ENCODE data around the gene CHD9. TPM values are rescaled to one million over a fixed set of nuclear protein-coding genes. Genes with fewer than 3 reads are reported as not detected.
A peak's percentile ranks its signal among the peaks of the same experiment; 100 is the strongest.

The CHD9 gene
- total and polyA plus RNA-seq, 4 donors = 6.2 to 46.6 (median 32.5) TPM

DNA sequence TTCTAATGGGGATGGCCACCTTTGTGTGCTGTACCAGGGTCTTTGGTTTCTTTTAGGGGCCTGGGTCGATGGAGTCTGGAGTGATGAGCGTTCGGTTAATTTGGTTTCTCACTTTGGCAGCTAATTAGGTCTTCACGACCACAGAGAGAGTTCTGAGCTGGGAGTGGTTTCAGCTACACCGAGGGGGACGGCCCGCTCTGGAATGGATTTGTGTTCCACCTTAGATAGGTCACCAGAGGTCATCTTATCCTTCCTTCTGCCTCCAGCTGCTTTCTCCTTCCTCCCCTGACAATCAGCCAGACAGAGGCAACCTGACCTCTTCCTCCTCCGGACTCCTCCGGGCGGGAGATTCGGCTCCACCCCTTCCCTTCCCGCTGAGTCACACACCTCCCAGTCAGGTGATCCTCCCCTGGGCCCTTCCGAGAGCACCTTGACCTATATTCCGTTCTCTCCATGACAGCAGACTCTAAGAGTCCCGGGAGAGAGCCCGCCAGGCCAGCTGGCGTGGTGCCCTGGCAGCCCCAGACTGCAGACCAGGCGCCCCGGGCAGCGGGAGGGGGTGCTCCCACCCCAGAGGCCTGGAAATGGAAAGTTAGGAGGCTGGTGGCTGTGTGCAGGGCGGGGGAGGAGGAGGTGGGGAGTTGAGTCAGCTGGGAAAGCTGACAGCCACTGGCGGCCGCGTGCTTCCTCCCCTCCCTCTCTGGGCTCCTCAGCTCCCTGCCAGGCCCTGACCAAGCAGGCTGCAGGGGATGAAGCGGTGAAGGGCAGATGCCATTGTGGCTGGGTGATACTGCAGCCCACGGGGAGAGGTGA, 44.7 kb downstream of the CHD9 start (continued):
- TF ChIP-seq, protein P1, sequence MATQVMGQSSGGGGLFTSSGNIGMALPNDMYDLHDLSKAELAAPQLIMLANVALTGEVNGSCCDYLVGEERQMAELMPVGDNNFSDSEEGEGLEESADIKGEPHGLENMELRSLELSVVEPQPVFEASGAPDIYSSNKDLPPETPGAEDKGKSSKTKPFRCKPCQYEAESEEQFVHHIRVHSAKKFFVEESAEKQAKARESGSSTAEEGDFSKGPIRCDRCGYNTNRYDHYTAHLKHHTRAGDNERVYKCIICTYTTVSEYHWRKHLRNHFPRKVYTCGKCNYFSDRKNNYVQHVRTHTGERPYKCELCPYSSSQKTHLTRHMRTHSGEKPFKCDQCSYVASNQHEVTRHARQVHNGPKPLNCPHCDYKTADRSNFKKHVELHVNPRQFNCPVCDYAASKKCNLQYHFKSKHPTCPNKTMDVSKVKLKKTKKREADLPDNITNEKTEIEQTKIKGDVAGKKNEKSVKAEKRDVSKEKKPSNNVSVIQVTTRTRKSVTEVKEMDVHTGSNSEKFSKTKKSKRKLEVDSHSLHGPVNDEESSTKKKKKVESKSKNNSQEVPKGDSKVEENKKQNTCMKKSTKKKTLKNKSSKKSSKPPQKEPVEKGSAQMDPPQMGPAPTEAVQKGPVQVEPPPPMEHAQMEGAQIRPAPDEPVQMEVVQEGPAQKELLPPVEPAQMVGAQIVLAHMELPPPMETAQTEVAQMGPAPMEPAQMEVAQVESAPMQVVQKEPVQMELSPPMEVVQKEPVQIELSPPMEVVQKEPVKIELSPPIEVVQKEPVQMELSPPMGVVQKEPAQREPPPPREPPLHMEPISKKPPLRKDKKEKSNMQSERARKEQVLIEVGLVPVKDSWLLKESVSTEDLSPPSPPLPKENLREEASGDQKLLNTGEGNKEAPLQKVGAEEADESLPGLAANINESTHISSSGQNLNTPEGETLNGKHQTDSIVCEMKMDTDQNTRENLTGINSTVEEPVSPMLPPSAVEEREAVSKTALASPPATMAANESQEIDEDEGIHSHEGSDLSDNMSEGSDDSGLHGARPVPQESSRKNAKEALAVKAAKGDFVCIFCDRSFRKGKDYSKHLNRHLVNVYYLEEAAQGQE (IDR thresholded peaks at IDR 0.05) = peak; percentile 58
- peak; percentile 75 for TF ChIP-seq SP1 (IDR thresholded peaks at IDR 0.05)

GRCh38 chr16:53100131-53100748, 45.4 kb downstream of the CHD9 start:
- peak overlapping the region in 2 of 3 donors; percentile 39 to 57 for H3K4me3 ChIP-seq (ENCODE audit: low read depth in 1 of 3, low read length in 3 of 3)
- peaks cover 3 to 19% (median 13%) of the 10 kb centered on the region in 4 donors for H3K4me1 ChIP-seq (ENCODE audit: control insufficient read depth in 4 of 4, insufficient read depth in 4 of 4, low read length in 3 of 4)
- no peak for TF ChIP-seq HNF4A (conservative IDR thresholded peaks at IDR 0.05)
- TF ChIP-seq RAD21 (IDR thresholded peaks at IDR 0.05) = peak in 1 of 2 donors; percentile 3
- no peak for TF ChIP-seq TAF1 (conservative IDR thresholded peaks at IDR 0.05)
- TF ChIP-seq EGR1 (IDR thresholded peaks at IDR 0.05; ENCODE audit: low read depth in 2 of 2) = no peak
- TF ChIP-seq, protein P2, sequence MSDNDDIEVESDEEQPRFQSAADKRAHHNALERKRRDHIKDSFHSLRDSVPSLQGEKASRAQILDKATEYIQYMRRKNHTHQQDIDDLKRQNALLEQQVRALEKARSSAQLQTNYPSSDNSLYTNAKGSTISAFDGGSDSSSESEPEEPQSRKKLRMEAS (IDR thresholded peaks at IDR 0.05) = no peak
- TF ChIP-seq ATF3 (IDR thresholded peaks at IDR 0.05) = no peak
- peak; percentile 43 for TF ChIP-seq YY1 (IDR thresholded peaks at IDR 0.05)
- peak in 1 of 2 donors; percentile 44 for TF ChIP-seq JUND (IDR thresholded peaks at IDR 0.05)
- TF ChIP-seq RXRA (IDR thresholded peaks at IDR 0.05) = no peak
- no peak for TF ChIP-seq HNF4G (IDR thresholded peaks at IDR 0.05)
- no peak for TF ChIP-seq SP1 (IDR thresholded peaks at IDR 0.05)
- TF ChIP-seq CTCF (IDR thresholded peaks at IDR 0.05; ENCODE audit: low read depth, low read length, missing input control) = no peak
- no peaks in the 10 kb centered on the region for H3K27me3 ChIP-seq (ENCODE audit: control insufficient read depth in 4 of 4, insufficient read depth in 4 of 4, low read length in 3 of 4)
- H3K36me3 ChIP-seq (ENCODE audit: control insufficient read depth in 4 of 4, insufficient read depth in 3 of 4, low read depth in 1 of 4, low read length in 3 of 4) = no peaks in the 10 kb centered on the region
- 65% methylated on average over 9 of the region's 9 CpGs for WGBS
- H3K27ac ChIP-seq (ENCODE audit: low read depth in 1 of 2, low read length in 2 of 2) = peak overlapping the region; percentile 96 to 97
- H3K9me3 ChIP-seq (ENCODE audit: control insufficient read depth in 4 of 4, low read length in 3 of 4) = no peaks in the 10 kb centered on the region
- H3K9ac ChIP-seq (ENCODE audit: low read depth in 1 of 2, low read length in 2 of 2) = peak overlapping the region; percentile 24 to 73
- no peak for DNase-seq (ENCODE audit: low spot score)

DNA sequence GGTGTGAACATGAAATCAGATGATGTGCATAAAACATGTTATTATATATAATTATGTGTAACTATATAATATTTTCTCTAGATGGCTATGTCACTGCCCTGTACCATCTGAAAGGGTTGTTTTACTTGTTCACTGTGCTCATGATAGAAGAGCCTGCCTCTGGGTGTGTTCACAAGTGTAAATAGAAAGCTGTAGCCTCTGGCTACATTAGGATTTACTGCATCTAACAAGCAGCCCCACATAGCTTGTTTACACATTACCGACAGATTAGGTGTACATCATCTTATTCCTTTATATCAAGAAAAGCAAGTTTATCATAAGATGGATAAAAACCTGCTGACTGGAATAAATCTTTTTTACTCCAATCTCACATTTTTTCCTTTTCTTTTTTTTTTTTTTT, 46.1 kb downstream of the CHD9 start:
- no peak for DNase-seq (ENCODE audit: low spot score)
- H3K4me3 ChIP-seq (ENCODE audit: low read depth in 1 of 3, low read length in 3 of 3) = no peak overlapping the region
- no peak overlapping the region for H3K9ac ChIP-seq (ENCODE audit: low read depth in 1 of 2, low read length in 2 of 2)
- no peaks in the 10 kb centered on the region for H3K36me3 ChIP-seq (ENCODE audit: control insufficient read depth in 4 of 4, insufficient read depth in 3 of 4, low read depth in 1 of 4, low read length in 3 of 4)
- H3K4me1 ChIP-seq (ENCODE audit: control insufficient read depth in 4 of 4, insufficient read depth in 4 of 4, low read length in 3 of 4) = peaks cover 3 to 19% (median 13%) of the 10 kb centered on the region in 4 donors
- WGBS = 89% methylated on average over 1 of the region's 1 CpG
- no peak overlapping the region for H3K27ac ChIP-seq (ENCODE audit: low read depth in 1 of 2, low read length in 2 of 2)
- H3K9me3 ChIP-seq (ENCODE audit: control insufficient read depth in 4 of 4, low read length in 3 of 4) = no peaks in the 10 kb centered on the region
- TF ChIP-seq GABPA (IDR thresholded peaks at IDR 0.05 in 1 of 2, conservative IDR thresholded peaks at IDR 0.05 in 1 of 2) = no peak
- TF ChIP-seq HNF4G (IDR thresholded peaks at IDR 0.05) = no peak
- TF ChIP-seq, protein P2 (IDR thresholded peaks at IDR 0.05) = no peak
- H3K27me3 ChIP-seq (ENCODE audit: control insufficient read depth in 4 of 4, insufficient read depth in 4 of 4, low read length in 3 of 4) = no peaks in the 10 kb centered on the region

All from liver (tissue), 9 donors.